ENCODE results near the gene GET4. TPM values are rescaled to one million over a fixed set of nuclear protein-coding genes. Genes with fewer than 3 reads are reported as not detected.
A peak's percentile ranks its signal among the peaks of the same experiment; 100 is the strongest.

The GET4 gene
- total RNA-seq, 2 donors from 2014 or later: 34.8 to 42.2 TPM

- no peaks in the 10 kb centered on the region for H3K27me3 ChIP-seq
- DNase-seq (peak; percentile 39 to 67 (median 50)), ATAC-seq (peak; percentile 64)
- no peaks in the 10 kb centered on the region for H3K9me3 ChIP-seq
- TF ChIP-seq CTCF (IDR thresholded peaks at IDR 0.05) (peak in 1 of 7 experiments; percentile 9), POLR2A (IDR thresholded peaks at IDR 0.05) (no peak)
- intact Hi-C loops (cut with DNase I): no loop called here
- H3K4me3 ChIP-seq: no peak within 1 kb of the TSS
- peaks cover 38% of the 10 kb centered on the region for H3K4me1 ChIP-seq
- H3K36me3 ChIP-seq (replicated peaks in 1 of 2; ENCODE audit: insufficient read depth in 1 of 2, low read depth in 2 of 2): no peaks in the 10 kb centered on the region
- H3K27ac ChIP-seq: peak within 1 kb of the TSS; percentile 77 to 92 (median 83)
- 64 to 69% methylated on average over 24 of the region's 24 CpGs for WGBS, 2 donors
Measured at GRCh38 chr7:832167-832967, 44.0 kb upstream of the GET4 start, which contains the start of gene SUN1. TSS of gene SUN1 (plus strand) at chr7:832476. CDS start at chr7:832525, 49 bp downstream.

- Histone ChIP-seq H3K4me1 (peaks cover 38% of the 10 kb centered on the region), H3K36me3 (replicated peaks in 1 of 2; ENCODE audit: insufficient read depth in 1 of 2, low read depth in 2 of 2) (no peaks in the 10 kb centered on the region), H3K9me3 (no peaks in the 10 kb centered on the region), H3K4me3 (no peak overlapping the region), H3K27me3 (no peaks in the 10 kb centered on the region), H3K27ac (peak overlapping the region; percentile 77 to 92 (median 83))
- no peak for TF ChIP-seq POLR2A (IDR thresholded peaks at IDR 0.05)
- no peak for TF ChIP-seq CTCF (IDR thresholded peaks at IDR 0.05)
- WGBS, 2 donors: 88 to 95% methylated on average over 15 of the region's 15 CpGs
- ATAC-seq (no peak), DNase-seq (no peak)
- intact Hi-C loops (cut with DNase I): no loop called here
Measured at GRCh38 chr7:832968-833424, 43.4 kb upstream of the GET4 start.

GRCh38 chr7:833601-834258, 42.6 kb upstream of the GET4 start:
- no peaks in the 10 kb centered on the region for H3K27me3 ChIP-seq
- H3K27ac ChIP-seq: peak overlapping the region in 3 of 4 donors; percentile 42 to 92 (median 84)
- 88 to 89% methylated on average over 8 of the region's 8 CpGs for WGBS, 2 donors
- no peak for ATAC-seq
- H3K9me3 ChIP-seq: no peaks in the 10 kb centered on the region
- H3K4me1 ChIP-seq: peaks cover 38% of the 10 kb centered on the region
- TF ChIP-seq POLR2A (IDR thresholded peaks at IDR 0.05) (no peak), CTCF (IDR thresholded peaks at IDR 0.05) (no peak)
- no peak for DNase-seq
- intact Hi-C loops (cut with DNase I): no loop called here
- H3K4me3 ChIP-seq: no peak overlapping the region
- peaks cover 0 to 2% of the 10 kb centered on the region in 2 donors for H3K36me3 ChIP-seq (replicated peaks in 1 of 2; ENCODE audit: insufficient read depth in 1 of 2, low read depth in 2 of 2)

GRCh38 chr7:834277-834676, 42.1 kb upstream of the GET4 start:
- H3K36me3 ChIP-seq (replicated peaks in 1 of 2; ENCODE audit: insufficient read depth in 1 of 2, low read depth in 2 of 2): peaks cover 0 to 6% of the 10 kb centered on the region in 2 donors
- ATAC-seq (no peak), DNase-seq (no peak)
- no peaks in the 10 kb centered on the region for H3K9me3 ChIP-seq
- no peak overlapping the region for H3K4me3 ChIP-seq
- no peaks in the 10 kb centered on the region for H3K27me3 ChIP-seq
- no peak for TF ChIP-seq POLR2A (IDR thresholded peaks at IDR 0.05)
- TF ChIP-seq CTCF (IDR thresholded peaks at IDR 0.05): no peak
- intact Hi-C loops (cut with DNase I): no loop called here
- H3K4me1 ChIP-seq: peaks cover 38% of the 10 kb centered on the region
- H3K27ac ChIP-seq: peak overlapping the region in 3 of 4 donors; percentile 42 to 92 (median 84)
- 91 to 93% methylated on average over 7 to 12 of the region's 12 CpGs for WGBS, 2 donors

All from body of pancreas (tissue), 4 donors.